Mononuclear cell (primary cell): ENCODE data around the gene CACNG1. TPM values are rescaled to one million over a fixed set of nuclear protein-coding genes. Genes with fewer than 3 reads are reported as not detected.
"Not testable (repeated sequence)": the region's sequence is repeated elsewhere in the genome, so short reads cannot be mapped to it uniquely, and the experiment has no call there.

ENCODE experiments used
- H3K27me3 ChIP-seq: 2 replicates; pipeline ENCODE4 v1.6.0; 2011; ENCODE audit warnings: low read length, control low read depth; ENCODE audit not compliant: insufficient read depth
- H3K4me1 ChIP-seq: 2 replicates; pipeline ENCODE4 v1.5.1; 2011; ENCODE audit warnings: mild to moderate bottlenecking, low read length, control low read depth; ENCODE audit not compliant: insufficient read depth
- H3K4me3 ChIP-seq: 2 replicates; pipeline ENCODE4 v1.5.1; 2011; ENCODE audit warnings: mild to moderate bottlenecking, low read length, moderate library complexity
- H3K9me3 ChIP-seq: 2 replicates; pipeline ENCODE4 v1.5.1; 2011; ENCODE audit warnings: low read depth, mild to moderate bottlenecking, control low read depth, low read length
- total RNA-seq: library from RNA; depleted of rRNA; stranded (reverse); fragments of >200 nt; gene quantifications from one replicate; pipeline ENCODE4 v1.2.3, GENCODE V29; 2012

CACNG1 gene
- total RNA-seq, 1 donor = not detected

- Histone ChIP-seq H3K4me3 (no peak overlapping the region), H3K4me1 (no peaks in the 10 kb centered on the region), H3K9me3 (no peaks in the 10 kb centered on the region), H3K27me3 (no peaks in the 10 kb centered on the region)
Measured at GRCh38 chr17:67072885-67073284, 28.5 kb downstream of the CACNG1 start.

GRCh38 chr17:67074781-67075180 is 30.4 kb downstream of the CACNG1 start:
- Histone ChIP-seq H3K4me3 (no peak overlapping the region), H3K27me3 (no peaks in the 10 kb centered on the region), H3K4me1 (no peaks in the 10 kb centered on the region), H3K9me3 (no peaks in the 10 kb centered on the region)

- H3K4me1 ChIP-seq = peaks cover 5% of the 10 kb centered on the region
- H3K27me3 ChIP-seq = no peaks in the 10 kb centered on the region
- no peaks in the 10 kb centered on the region for H3K9me3 ChIP-seq
- no peak overlapping the region for H3K4me3 ChIP-seq
Measured at GRCh38 chr17:67076290-67076689, 31.9 kb downstream of the CACNG1 start.

- Histone ChIP-seq H3K4me1 (peaks cover 18% of the 10 kb centered on the region), H3K9me3 (no peaks in the 10 kb centered on the region), H3K27me3 (no peaks in the 10 kb centered on the region), H3K4me3 (no peak overlapping the region)
Measured at GRCh38 chr17:67078292-67078691, 33.9 kb downstream of the CACNG1 start.

GRCh38 chr17:67079491-67079890 is 35.1 kb downstream of the CACNG1 start:
- Histone ChIP-seq H3K4me1 (peaks cover 18% of the 10 kb centered on the region), H3K27me3 (no peaks in the 10 kb centered on the region)

GRCh38 chr17:67080804-67081203 is 36.5 kb downstream of the CACNG1 start:
- Histone ChIP-seq H3K4me1 (peaks cover 18% of the 10 kb centered on the region), H3K4me3 (no peak overlapping the region), H3K27me3 (no peaks in the 10 kb centered on the region), H3K9me3 (no peaks in the 10 kb centered on the region)

More at GRCh38 chr17:67079491-67079890, 35.1 kb downstream of the CACNG1 start:
- H3K4me3 ChIP-seq = no peak overlapping the region
- H3K9me3 ChIP-seq = no peaks in the 10 kb centered on the region

- Histone ChIP-seq H3K4me3 (no peak overlapping the region), H3K4me1 (peaks cover 18% of the 10 kb centered on the region), H3K9me3 (no peaks in the 10 kb centered on the region), H3K27me3 (no peaks in the 10 kb centered on the region)
Measured at GRCh38 chr17:67082107-67082506, 37.8 kb downstream of the CACNG1 start.

GRCh38 chr17:67085406-67085805 is 41.1 kb downstream of the CACNG1 start:
- Histone ChIP-seq H3K27me3 (no peaks in the 10 kb centered on the region), H3K4me3 (no peak overlapping the region), H3K4me1 (peaks cover 18% of the 10 kb centered on the region), H3K9me3 (no peaks in the 10 kb centered on the region)

GRCh38 chr17:67088639-67089038 is 44.3 kb downstream of the CACNG1 start:
- H3K27me3 ChIP-seq = no peaks in the 10 kb centered on the region
- H3K4me1 ChIP-seq = no peaks in the 10 kb centered on the region
- no peak overlapping the region for H3K4me3 ChIP-seq
- no peaks in the 10 kb centered on the region for H3K9me3 ChIP-seq

- no peaks in the 10 kb centered on the region for H3K9me3 ChIP-seq
- H3K4me3 ChIP-seq = no peak overlapping the region
- no peaks in the 10 kb centered on the region for H3K4me1 ChIP-seq
- H3K27me3 ChIP-seq = no peaks in the 10 kb centered on the region
Measured at GRCh38 chr17:67090341-67090740, 46.0 kb downstream of the CACNG1 start.

- no peak overlapping the region for H3K4me3 ChIP-seq
- H3K9me3 ChIP-seq = no peaks in the 10 kb centered on the region
- H3K4me1 ChIP-seq = no peaks in the 10 kb centered on the region
- no peaks in the 10 kb centered on the region for H3K27me3 ChIP-seq
Measured at GRCh38 chr17:67092291-67092690, 47.9 kb downstream of the CACNG1 start.

- not testable (repeated sequence) for H3K27me3 ChIP-seq, H3K4me1 ChIP-seq, H3K4me3 ChIP-seq, H3K9me3 ChIP-seq
Measured at GRCh38 chr17:67092710-67093109, 48.4 kb downstream of the CACNG1 start.

GRCh38 chr17:67093348-67093747 is 49.0 kb downstream of the CACNG1 start:
- no peaks in the 10 kb centered on the region for H3K9me3 ChIP-seq
- H3K27me3 ChIP-seq = no peaks in the 10 kb centered on the region
- H3K4me3 ChIP-seq = no peak overlapping the region
- H3K4me1 ChIP-seq = no peaks in the 10 kb centered on the region

GRCh38 chr17:67095291-67095690 is 50.9 kb downstream of the CACNG1 start:
- H3K4me3 ChIP-seq, H3K9me3 ChIP-seq, H3K27me3 ChIP-seq, H3K4me1 ChIP-seq: not testable (repeated sequence)

GRCh38 chr17:67095803-67096202 is 51.4 kb downstream of the CACNG1 start:
- no peak overlapping the region for H3K4me3 ChIP-seq
- no peaks in the 10 kb centered on the region for H3K9me3 ChIP-seq
- no peaks in the 10 kb centered on the region for H3K27me3 ChIP-seq
- H3K4me1 ChIP-seq = no peaks in the 10 kb centered on the region

GRCh38 chr17:67096609-67097008 is 52.3 kb downstream of the CACNG1 start:
- no peaks in the 10 kb centered on the region for H3K9me3 ChIP-seq
- H3K4me3 ChIP-seq = no peak overlapping the region
- H3K4me1 ChIP-seq = peaks cover under 1% of the 10 kb centered on the region
- H3K27me3 ChIP-seq = no peaks in the 10 kb centered on the region

GRCh38 chr17:67098006-67098405 is 53.7 kb downstream of the CACNG1 start:
- Histone ChIP-seq H3K4me1 (peaks cover 4% of the 10 kb centered on the region), H3K27me3 (no peaks in the 10 kb centered on the region), H3K4me3 (no peak overlapping the region), H3K9me3 (no peaks in the 10 kb centered on the region)
